Dermis microvascular lymphatic vessel endothelial cell (primary cell): ENCODE data around the gene XYLT1. TPM values are rescaled to one million over a fixed set of nuclear protein-coding genes. Genes with fewer than 3 reads are reported as not detected.
"Not testable (repeated sequence)": the region's sequence is repeated elsewhere in the genome, so short reads cannot be mapped to it uniquely, and the experiment has no call there.

ENCODE experiments used
- DNase-seq, 2 donors: peaks; one replicate each; pipeline versions ENCODE4 v3.0.0 to v3.0.0-alpha.2; 2010; ENCODE audit warnings: low read depth in 2 of 2
- total RNA-seq: library from RNA; depleted of rRNA; stranded (reverse); fragments of >200 nt; gene quantifications from 2 replicates; pipeline ENCODE4 v1.2.1, GENCODE V29; 2014

XYLT1 gene
- total RNA-seq, 1 donor from 2014 or later, result 0.51 TPM

- no peak for DNase-seq
Measured at GRCh38 chr16:17488506-17488905, 17.7 kb upstream of the XYLT1 start.

DNA sequence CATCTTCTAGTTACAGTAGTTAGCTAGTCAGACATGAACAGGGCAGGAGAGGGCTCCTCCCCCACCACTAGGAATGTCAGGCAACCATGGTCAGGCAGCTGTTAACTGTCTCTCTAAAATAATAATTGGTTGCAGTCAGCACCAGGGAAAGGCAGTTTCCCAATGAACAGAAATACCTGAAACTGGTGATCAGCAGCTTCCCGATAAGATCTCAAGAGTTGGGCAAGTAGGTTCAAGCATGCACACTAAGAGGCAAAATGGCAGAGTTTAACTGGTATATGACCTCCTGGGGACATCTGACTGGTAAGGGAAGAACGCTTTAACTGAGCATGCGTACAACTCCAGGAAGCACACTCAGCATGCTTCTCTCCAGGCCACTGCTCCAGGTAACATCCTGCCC lies 12.6 kb upstream of the XYLT1 start:
- DNase-seq, result no peak

GRCh38 chr16:17482341-17482740 lies 11.6 kb upstream of the XYLT1 start:
- DNase-seq, result not testable (repeated sequence)

DNA sequence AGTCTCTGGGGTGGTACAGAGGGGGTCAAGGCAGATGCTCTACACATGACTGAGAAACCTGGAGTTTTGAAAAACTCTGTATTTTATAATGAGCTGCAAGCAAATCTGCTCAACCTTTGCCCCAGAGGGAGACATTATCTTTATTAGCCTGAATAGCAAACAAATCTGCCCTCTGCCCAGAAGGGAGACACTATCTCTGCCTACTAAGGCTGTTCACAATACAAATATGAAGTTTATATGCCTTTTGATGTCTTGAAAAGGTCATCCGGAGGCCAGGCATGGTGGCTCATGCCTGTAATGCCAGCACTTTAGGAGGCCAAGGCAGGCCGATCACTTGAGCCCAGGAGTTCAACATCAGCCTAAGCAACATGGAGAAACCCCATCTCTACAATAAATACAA lies 11.0 kb upstream of the XYLT1 start:
- no peak for DNase-seq

DNA sequence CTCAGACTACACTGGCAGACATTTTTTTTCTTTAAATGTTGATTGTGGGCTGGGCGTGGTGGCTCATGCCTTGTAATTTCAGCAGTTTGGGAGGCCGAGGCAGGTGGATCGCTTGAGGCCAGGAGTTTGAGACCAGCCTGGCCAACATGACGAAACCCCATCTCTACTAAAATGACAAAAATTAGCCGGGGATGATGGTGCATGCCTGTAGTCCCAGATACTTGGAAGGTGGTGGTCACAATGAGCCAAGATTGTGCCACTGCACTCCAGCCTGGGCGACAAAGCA lies 6.4 kb upstream of the XYLT1 start:
- not testable (repeated sequence) for DNase-seq

DNA sequence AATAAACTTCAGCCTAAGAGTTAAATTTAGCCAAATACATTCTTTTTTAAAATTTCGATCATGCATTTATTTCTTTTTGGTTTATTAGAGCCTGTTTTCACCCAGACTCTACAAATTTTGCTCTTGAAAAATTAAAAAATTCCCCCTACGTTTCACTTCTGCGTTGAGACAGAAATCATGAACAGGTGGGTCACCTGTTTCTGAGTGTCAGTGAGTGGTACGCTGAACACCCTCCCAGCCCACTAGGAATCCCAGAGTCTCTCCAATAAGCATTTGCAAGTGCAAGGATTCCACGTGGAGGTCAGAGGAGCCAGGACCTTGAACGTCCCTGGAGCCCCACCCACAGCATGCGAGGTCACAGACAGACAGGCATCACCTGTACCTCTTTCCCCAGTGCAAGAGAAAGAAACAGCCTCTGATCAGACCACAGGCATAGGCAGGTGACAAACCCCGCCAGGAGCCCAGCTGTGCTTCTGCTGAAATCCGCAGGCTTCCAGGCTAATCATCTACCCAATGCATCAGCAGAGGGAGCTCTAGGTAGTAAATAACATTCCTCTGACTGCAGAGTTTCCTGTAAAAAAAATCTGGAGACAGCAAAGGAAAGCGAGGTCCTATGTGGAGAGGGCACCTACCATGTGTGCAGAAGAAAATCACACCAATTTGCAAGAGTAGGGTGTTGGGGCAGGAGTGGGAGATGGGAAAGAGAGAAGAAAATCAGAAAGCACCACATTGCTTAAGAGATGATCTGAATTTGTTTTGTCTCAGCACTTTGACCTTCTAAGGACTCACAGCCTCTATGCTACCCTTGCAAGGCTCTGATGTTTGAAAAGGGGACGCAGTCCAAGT lies 5.9 kb upstream of the XYLT1 start:
- DNase-seq, result peak; percentile 17 to 53

DNA sequence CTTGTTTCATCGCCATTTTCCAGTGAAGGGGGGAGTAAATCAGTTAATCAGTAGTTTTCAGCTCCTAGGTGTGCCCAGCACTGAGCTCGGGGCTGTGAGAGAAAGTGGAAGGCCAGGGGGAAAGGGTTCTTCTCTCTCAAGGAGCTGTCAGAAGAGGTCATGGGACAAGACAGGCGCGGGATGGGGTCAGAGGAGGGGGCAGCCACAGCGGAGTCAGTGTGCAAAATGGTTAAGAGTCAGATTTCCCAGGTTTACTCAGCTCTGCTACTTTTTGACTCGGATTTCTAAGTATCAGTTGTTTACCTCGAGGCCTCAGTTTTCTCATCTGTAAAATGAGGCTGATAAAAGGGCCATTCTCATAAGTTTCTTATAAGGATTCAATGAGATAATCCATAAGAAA lies 4.3 kb upstream of the XYLT1 start:
- no peak for DNase-seq

GRCh38 chr16:17474572-17474971 lies 3.8 kb upstream of the XYLT1 start:
- no peak for DNase-seq

- DNase-seq, result no peak
Measured at GRCh38 chr16:17474037-17474436, 3.3 kb upstream of the XYLT1 start.

DNA sequence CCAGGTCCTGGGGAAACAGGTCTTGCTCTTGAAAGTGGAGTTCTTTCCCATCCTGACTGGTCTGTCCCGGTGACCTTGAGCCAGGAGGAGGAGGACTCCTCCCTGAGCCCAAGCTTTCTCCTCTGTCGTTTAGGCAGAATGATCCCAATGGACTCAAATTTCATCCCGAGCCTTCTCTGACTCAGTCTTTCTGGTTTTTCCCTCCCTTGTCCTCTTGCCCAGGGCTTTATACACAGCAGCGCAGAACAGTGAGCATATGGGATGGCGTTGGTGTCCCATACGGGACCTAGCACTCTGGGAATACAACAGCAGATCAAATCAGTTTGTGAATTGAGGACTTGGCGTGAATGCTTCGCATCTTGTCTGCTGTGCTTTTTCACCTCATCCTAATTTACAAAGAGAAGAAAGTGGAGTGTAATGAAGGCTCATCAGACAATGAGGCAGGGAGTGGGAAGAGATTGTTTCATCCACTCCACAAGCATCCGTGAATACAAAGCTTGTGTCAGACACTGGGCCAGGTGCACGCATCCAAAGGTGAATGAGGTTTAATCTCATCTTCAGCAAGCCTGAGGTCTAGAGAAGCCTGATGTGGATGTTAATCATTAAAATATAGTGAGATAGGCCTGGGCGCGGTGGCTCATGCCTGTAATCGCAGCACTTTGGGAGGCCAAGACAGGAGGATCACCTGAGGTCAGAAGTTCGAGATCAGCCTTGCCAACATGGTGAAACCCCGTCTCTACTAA lies 1.1 kb upstream of the XYLT1 start:
- no peak for DNase-seq

DNA sequence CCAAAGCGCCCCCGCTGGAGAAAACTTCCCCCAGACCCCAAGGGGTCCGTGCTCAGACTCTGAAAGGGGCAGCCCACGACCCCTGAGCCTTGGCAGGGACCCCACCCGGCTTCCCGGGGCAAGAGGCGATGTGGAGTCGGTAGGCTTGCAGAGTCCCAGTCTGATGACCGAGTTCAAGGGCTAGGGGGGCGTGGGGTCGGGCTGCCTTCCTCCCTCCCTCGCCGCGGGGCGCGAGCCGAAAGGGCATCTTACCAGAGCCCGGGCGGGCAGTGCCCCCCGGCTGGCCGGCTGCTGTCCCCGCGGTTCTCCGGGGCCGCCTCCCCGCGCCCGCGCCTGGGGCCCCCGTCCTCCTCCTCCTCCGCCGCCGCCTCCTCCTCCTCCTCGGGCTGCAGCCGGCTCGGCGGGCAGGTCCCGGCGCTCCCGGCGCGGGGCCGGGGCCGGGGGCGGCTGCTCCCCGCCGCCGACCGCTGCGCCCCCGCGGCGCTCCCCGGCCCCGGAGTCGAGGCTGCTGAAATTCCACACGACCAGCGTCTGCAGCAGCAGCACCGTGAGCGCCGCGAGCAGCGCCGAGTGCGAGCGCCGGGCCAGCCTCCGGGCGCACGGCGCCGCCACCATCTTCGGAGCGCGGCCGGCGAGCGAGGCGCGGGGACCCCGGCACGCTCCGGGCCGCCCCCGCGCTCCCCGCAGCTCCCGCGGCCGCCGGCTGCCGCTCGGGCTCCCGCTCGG lies 415 bp downstream of the XYLT1 start:
- DNase-seq, result no peak

GRCh38 chr16:17469741-17470181 lies 999 bp downstream of the XYLT1 start:
- no peak for DNase-seq

GRCh38 chr16:17469011-17469740 lies 1.6 kb downstream of the XYLT1 start:
- no peak for DNase-seq

DNA sequence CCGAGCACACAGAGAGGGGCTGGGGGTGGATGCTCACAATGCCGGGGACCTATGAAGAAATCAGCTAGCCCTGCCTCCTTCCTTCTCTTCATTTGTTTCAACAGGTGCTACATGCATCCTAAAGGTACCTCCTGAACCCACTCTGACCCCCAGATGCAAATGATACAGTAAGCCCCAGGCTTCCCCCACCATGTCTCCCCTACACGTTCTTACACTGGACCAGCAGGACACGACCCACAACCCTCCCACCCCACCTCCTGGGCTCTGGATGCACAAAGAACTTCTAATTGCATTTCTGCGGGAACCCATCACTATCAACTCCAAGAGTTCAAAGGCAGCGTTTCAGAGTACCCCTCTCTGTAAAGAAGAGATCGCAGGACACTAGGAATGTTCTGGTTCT lies 2.1 kb downstream of the XYLT1 start:
- no peak for DNase-seq

- peak; percentile 17 to 53 for DNase-seq
Measured at GRCh38 chr16:17467923-17468540, 2.7 kb downstream of the XYLT1 start.

DNA sequence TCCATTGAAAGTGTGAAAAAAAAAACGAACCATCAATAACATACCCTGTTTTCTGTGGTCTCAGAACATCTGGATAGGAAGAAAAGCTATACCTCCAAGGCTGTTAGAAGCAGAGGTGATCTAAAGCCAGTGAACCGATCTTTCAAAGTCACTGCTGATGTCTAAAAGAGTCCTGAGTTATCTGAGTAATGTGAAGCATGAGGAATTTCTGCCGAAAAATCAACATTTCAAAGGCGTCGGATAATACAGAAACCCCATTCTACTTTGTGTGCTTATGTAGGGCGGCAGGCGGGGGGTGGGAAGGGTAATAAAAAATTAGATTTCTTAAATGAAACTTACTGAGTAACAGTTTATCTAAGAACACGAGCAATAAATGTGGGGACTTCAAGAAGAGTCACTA lies 3.9 kb downstream of the XYLT1 start:
- no peak for DNase-seq

DNA sequence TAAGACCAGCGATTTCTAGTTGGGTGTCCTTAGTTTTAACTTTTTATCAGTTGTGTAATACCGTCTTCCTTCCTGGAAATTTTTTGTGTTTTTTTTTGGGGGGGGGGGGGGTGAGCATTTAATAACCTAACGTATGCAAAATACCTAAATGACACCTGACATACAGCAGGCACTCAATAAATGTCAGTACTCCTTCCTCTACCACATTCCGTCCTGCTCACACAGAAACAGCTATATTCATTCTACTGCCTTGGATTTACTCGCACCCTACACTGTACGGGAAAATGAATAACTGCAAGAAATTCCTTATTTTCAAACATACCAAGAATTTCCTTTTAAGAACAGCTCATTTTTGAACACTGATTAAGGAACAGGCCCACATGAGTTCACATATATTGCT lies 5.3 kb downstream of the XYLT1 start:
- no peak for DNase-seq

- no peak for DNase-seq
Measured at GRCh38 chr16:17463335-17463734, 7.4 kb downstream of the XYLT1 start.

- no peak for DNase-seq
Measured at GRCh38 chr16:17461951-17462729, 8.6 kb downstream of the XYLT1 start.

DNA sequence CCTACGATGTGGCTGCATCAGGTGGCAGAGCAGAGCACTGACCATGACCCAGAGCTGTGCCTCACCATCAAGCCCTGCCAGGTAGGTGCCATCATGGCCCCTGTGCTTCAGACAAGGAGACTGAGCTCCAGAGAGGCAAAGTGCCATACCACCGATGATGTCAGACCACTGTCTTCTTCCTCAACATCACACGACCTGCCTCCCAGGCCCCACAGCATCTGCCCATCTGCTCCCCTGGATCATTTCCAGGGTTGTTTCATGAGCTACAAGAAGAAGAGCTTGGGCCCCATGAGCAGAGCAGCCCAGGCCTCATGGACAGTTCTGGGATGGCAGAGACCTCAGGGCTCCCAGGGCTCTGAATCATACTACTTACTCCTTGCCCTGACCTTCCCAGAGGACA lies 9.9 kb downstream of the XYLT1 start:
- DNase-seq, result no peak
